IPS-18a (cell line): ENCODE measurements around the gene RCAN3.
"Not testable (repeated sequence)": the region's sequence is repeated elsewhere in the genome, so short reads cannot be mapped to it uniquely, and the experiment has no call there.

Experiments
- H3K27ac ChIP-seq: one replicate; pipeline ENCODE4 v1.5.1; 2013; ENCODE audit warnings: low read length
- H3K27me3 ChIP-seq: one replicate; pipeline ENCODE4 v1.6.1; 2013; ENCODE audit warnings: mild to moderate bottlenecking, low read length; ENCODE audit not compliant: control insufficient read depth, insufficient read depth
- H3K36me3 ChIP-seq: one replicate; pipeline ENCODE4 v1.6.1; 2013; ENCODE audit warnings: low read depth, low read length; ENCODE audit not compliant: control insufficient read depth
- H3K4me1 ChIP-seq: one replicate; pipeline ENCODE4 v1.6.1; 2013; ENCODE audit warnings: low read depth, low read length; ENCODE audit not compliant: control insufficient read depth
- H3K4me3 ChIP-seq: one replicate; pipeline ENCODE4 v1.5.1; 2013; ENCODE audit warnings: low read length
- H3K9ac ChIP-seq: one replicate; pipeline ENCODE4 v1.6.1; 2013; ENCODE audit warnings: mild to moderate bottlenecking, low read length, moderate library complexity
- H3K9me3 ChIP-seq: one replicate; pipeline ENCODE4 v1.6.1; 2013; ENCODE audit warnings: low read depth, low read length; ENCODE audit not compliant: control insufficient read depth

The RCAN3 gene

GRCh38 chr1:24540906-24541710, 38.5 kb downstream of the RCAN3 start:
- Histone ChIP-seq H3K4me3 (no peak overlapping the region), H3K27ac (no peak overlapping the region), H3K9ac (no peak overlapping the region)

DNA sequence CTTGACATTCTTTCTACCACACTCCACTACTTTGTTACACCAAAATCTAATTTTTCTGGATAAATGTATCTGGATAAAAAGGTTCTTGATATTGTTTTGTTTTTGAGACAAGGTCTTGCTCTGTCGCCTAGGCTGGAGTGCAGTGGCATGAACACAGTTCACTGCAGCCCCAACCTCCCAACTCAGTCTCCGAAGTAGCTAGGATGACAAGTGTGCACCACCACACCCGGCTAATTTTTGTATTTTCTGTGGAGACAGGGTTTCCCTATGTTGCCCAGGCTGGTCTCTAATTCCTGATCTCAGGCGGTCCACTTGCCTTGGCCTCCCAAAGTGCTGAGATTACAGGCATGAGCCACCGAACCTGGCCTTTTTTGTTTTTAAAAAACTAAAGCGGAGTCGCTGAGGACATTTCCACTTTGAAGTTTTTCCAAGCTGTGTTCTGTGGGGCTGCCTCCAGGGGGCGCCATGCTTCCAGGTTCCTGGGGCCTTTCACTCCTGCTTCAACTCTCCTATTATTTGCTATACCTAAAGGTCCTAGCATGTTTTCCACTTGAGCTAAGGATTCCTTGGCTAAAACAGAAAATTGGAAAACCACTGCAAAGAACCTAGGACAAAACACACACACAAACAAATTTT, 39.2 kb downstream of the RCAN3 start:
- no peak overlapping the region for H3K4me3 ChIP-seq
- H3K9ac ChIP-seq: no peak overlapping the region
- H3K4me1 ChIP-seq: peaks cover 9% of the 10 kb centered on the region
- H3K27me3 ChIP-seq: no peaks in the 10 kb centered on the region
- no peak overlapping the region for H3K27ac ChIP-seq
- H3K36me3 ChIP-seq: no peaks in the 10 kb centered on the region
- H3K9me3 ChIP-seq: no peaks in the 10 kb centered on the region

More at GRCh38 chr1:24540906-24541710, 38.5 kb downstream of the RCAN3 start:
- peaks cover 16% of the 10 kb centered on the region for H3K4me1 ChIP-seq
- no peaks in the 10 kb centered on the region for H3K9me3 ChIP-seq
- no peaks in the 10 kb centered on the region for H3K27me3 ChIP-seq
- no peaks in the 10 kb centered on the region for H3K36me3 ChIP-seq

GRCh38 chr1:24544239-24544638, 41.6 kb downstream of the RCAN3 start:
- H3K27me3 ChIP-seq: no peaks in the 10 kb centered on the region
- no peak overlapping the region for H3K4me3 ChIP-seq
- no peaks in the 10 kb centered on the region for H3K9me3 ChIP-seq
- no peaks in the 10 kb centered on the region for H3K36me3 ChIP-seq
- no peak overlapping the region for H3K9ac ChIP-seq
- H3K27ac ChIP-seq: no peak overlapping the region
- peaks cover 8% of the 10 kb centered on the region for H3K4me1 ChIP-seq

- H3K27me3 ChIP-seq: no peaks in the 10 kb centered on the region
- no peak overlapping the region for H3K27ac ChIP-seq
- no peaks in the 10 kb centered on the region for H3K9me3 ChIP-seq
- H3K4me1 ChIP-seq: peaks cover 8% of the 10 kb centered on the region
- H3K9ac ChIP-seq: no peak overlapping the region
- H3K36me3 ChIP-seq: no peaks in the 10 kb centered on the region
- H3K4me3 ChIP-seq: no peak overlapping the region
These were observed 43.0 kb downstream of the RCAN3 start for GRCh38 chr1:24545662-24546061.

- no peaks in the 10 kb centered on the region for H3K9me3 ChIP-seq
- H3K36me3 ChIP-seq: no peaks in the 10 kb centered on the region
- peaks cover 8% of the 10 kb centered on the region for H3K4me1 ChIP-seq
- H3K27ac ChIP-seq: no peak overlapping the region
- no peak overlapping the region for H3K9ac ChIP-seq
- H3K4me3 ChIP-seq: no peak overlapping the region
- H3K27me3 ChIP-seq: no peaks in the 10 kb centered on the region
These were observed 44.6 kb downstream of the RCAN3 start for GRCh38 chr1:24547195-24547594.

- Histone ChIP-seq H3K27ac (no peak overlapping the region), H3K27me3 (no peaks in the 10 kb centered on the region), H3K9ac (no peak overlapping the region), H3K9me3 (no peaks in the 10 kb centered on the region), H3K4me3 (no peak overlapping the region), H3K36me3 (no peaks in the 10 kb centered on the region), H3K4me1 (peaks cover 9% of the 10 kb centered on the region)
These were observed 45.4 kb downstream of the RCAN3 start for GRCh38 chr1:24548070-24548469.

DNA sequence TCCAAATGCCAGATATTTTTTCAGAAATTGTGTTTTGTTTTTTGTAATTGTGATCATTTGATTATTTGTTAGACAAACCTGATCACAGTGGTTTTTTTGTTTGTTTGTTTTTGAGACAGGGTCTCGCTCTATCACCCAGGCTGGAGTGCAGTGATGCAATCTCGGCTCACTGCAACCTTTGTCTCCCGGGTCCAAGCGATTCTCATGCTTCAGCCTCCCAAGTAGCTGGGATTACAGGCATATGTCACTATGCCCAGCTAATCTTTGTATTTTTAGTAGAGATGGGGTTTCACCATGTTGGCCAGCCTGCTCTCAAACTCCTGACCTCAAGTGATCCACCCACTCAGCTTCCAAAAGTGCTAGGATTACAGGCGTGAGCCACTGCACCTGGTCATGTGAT, 46.6 kb downstream of the RCAN3 start:
- not testable (repeated sequence) for H3K27ac ChIP-seq, H3K4me1 ChIP-seq, H3K4me3 ChIP-seq, H3K9ac ChIP-seq, H3K27me3 ChIP-seq, H3K36me3 ChIP-seq, H3K9me3 ChIP-seq

- Histone ChIP-seq H3K4me1 (peaks cover 9% of the 10 kb centered on the region), H3K36me3 (no peaks in the 10 kb centered on the region), H3K9me3 (no peaks in the 10 kb centered on the region), H3K27me3 (peaks cover 23% of the 10 kb centered on the region), H3K4me3 (no peak overlapping the region), H3K27ac (no peak overlapping the region), H3K9ac (no peak overlapping the region)
These were observed 48.8 kb downstream of the RCAN3 start for GRCh38 chr1:24551290-24551959.

DNA sequence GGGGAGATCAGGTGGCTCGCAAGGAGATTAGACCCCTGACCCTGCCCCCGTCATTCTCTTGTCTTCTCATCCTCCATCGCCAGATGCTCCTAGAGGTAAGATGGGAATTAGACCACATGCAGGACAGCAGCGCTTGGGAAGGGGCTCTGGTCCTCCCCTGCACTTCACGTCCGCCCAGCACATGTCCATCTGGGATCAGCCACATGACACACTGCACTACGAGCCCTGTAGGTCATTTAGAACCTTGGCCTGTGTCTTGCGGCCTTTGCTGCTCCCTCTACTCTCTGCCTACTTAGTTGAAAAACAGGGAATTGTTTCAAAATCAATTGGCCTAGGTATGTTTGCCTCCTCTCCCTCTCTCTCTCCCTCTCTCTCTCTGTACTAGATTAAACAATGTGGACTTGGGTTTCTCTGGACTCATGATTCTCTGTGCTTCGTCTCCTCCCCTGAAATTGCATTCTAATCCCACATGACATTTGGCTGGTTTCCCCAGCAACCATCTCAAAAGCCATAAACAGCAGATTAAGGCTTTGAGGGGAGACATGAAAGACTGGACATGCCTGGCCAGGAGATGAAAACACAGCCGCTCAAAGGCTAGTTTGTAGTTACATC, 49.4 kb downstream of the RCAN3 start:
- H3K4me1 ChIP-seq: peaks cover 9% of the 10 kb centered on the region
- H3K27ac ChIP-seq: no peak overlapping the region
- H3K4me3 ChIP-seq: no peak overlapping the region
- H3K9ac ChIP-seq: no peak overlapping the region
- H3K27me3 ChIP-seq: peaks cover 29% of the 10 kb centered on the region
- H3K36me3 ChIP-seq: no peaks in the 10 kb centered on the region
- H3K9me3 ChIP-seq: no peaks in the 10 kb centered on the region

GRCh38 chr1:24553931-24554330, 51.3 kb downstream of the RCAN3 start:
- no peak overlapping the region for H3K4me3 ChIP-seq
- no peak overlapping the region for H3K27ac ChIP-seq
- peaks cover 9% of the 10 kb centered on the region for H3K4me1 ChIP-seq
- H3K9ac ChIP-seq: no peak overlapping the region
- no peaks in the 10 kb centered on the region for H3K9me3 ChIP-seq
- H3K36me3 ChIP-seq: no peaks in the 10 kb centered on the region
- peaks cover 39% of the 10 kb centered on the region for H3K27me3 ChIP-seq

- H3K9me3 ChIP-seq: no peaks in the 10 kb centered on the region
- no peak overlapping the region for H3K9ac ChIP-seq
- H3K27ac ChIP-seq: no peak overlapping the region
- H3K36me3 ChIP-seq: no peaks in the 10 kb centered on the region
- peaks cover 12% of the 10 kb centered on the region for H3K4me1 ChIP-seq
- H3K4me3 ChIP-seq: no peak overlapping the region
- peaks cover 39% of the 10 kb centered on the region for H3K27me3 ChIP-seq
These were observed 52.1 kb downstream of the RCAN3 start for GRCh38 chr1:24554714-24555113.
